Suppressor macrophage treated with lipopolysaccharide for 4 hours (primary cell): ENCODE data around the gene MAEL.
"Not testable (repeated sequence)": the region's sequence is repeated elsewhere in the genome, so short reads cannot be mapped to it uniquely, and the experiment has no call there.

ENCODE experiments used
- DNase-seq: peaks from one replicate; pipeline ENCODE4 v3.0.0-alpha.2; 2020

Gene MAEL

GRCh38 chr1:166978821-166979220, 10.3 kb upstream of the MAEL start:
- no peak for DNase-seq

DNA sequence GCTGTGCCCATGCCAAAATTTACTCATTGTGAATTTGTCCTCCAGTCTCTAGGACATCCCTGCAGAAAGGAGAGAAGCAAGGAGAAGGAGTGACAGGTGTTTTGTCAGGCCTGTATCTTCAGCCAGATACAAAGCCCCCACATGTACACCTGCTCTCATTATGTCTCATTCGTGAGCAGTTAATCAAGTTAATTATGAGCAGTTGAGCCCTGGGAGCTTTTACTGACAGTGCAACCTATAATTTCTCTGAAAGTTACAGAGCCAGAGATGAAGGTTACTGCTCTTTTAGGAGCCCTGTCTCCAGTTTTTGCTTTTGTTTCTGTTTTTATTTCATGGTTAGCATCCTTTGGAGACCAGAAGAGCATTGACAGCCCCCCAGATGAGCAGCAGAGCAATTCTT, 8.7 kb upstream of the MAEL start:
- no peak for DNase-seq

DNA sequence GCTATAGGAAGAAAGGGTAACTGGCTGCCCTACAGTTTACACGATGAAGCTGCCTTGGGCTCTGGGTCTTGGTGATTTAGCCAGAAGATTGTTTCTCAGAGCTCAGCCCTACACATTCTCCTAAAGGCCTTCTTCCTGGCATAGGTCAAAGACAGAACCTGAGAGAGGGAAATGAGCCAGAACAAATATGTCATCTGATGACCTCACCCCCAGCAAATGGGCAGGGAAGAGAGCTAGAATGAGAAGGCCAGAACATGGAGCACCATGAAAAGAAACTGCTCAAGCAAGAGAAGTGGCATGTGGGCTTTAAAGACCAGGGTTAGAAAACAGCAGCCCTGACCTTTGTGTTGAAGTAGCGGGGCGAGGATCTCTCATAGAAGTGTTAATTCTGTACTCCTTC, 8.3 kb upstream of the MAEL start:
- no peak for DNase-seq

GRCh38 chr1:166981589-166981988, 7.5 kb upstream of the MAEL start:
- no peak for DNase-seq

DNA sequence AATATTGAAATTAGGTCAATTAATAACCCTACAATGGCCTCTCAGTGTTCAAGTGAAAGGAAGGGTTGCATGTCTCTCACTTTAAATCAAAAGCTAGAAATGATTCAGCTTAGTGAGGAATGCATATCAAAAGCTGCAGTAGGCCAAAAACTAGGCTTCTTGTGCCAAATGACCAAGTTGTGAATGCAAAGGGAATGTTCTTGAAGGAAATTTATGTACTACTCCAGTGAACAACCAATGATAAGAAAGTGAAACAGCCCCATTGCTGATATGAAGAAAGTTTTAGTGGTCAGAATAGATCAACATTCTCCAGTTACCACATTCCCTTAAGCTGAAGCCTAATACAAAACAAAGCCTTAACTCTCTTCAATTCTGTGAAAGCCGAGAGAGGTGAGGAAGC, 10.0 kb downstream of the MAEL start:
- no peak for DNase-seq

- DNase-seq = no peak
Measured at GRCh38 chr1:166999500-167000055, 10.5 kb downstream of the MAEL start.

DNA sequence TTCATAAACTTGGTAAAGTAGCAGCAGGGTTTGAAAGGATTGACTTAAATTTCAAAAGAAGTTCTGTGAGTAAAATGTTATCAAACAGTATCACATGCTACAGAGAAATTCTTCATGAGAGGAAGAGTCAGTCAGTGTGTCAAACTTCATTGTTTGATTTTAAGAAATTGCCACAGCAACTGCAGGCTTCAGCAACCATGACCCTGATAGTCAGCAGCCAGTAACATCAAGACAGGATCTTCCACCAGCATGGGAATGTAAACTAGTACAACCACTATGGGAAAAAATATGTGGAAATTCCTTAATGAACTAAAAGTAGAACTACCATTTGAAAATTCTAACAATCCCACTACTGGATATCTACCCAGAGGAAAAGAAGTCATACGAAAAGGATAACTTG, 11.5 kb downstream of the MAEL start:
- no peak for DNase-seq

DNA sequence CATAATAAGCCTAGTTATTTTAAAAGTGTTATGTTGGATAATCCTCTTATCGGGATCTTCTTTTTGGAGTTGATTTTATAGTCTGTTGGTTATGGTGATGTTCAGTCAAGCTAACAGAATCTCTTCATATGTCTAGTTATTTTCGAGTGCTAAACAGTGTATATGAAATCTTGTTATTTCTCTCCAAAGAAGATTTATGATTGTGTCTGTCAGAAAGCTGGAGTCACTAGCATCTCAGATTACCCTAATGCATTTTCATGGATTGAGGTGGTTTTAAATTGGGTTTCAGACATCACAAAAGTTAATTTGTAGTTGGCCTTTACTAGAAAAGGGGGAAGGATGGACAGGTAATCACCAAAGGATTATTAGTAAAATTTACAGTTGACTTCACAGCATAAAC, 13.3 kb downstream of the MAEL start:
- DNase-seq = no peak

GRCh38 chr1:167003711-167004110, 14.6 kb downstream of the MAEL start:
- DNase-seq = no peak

DNA sequence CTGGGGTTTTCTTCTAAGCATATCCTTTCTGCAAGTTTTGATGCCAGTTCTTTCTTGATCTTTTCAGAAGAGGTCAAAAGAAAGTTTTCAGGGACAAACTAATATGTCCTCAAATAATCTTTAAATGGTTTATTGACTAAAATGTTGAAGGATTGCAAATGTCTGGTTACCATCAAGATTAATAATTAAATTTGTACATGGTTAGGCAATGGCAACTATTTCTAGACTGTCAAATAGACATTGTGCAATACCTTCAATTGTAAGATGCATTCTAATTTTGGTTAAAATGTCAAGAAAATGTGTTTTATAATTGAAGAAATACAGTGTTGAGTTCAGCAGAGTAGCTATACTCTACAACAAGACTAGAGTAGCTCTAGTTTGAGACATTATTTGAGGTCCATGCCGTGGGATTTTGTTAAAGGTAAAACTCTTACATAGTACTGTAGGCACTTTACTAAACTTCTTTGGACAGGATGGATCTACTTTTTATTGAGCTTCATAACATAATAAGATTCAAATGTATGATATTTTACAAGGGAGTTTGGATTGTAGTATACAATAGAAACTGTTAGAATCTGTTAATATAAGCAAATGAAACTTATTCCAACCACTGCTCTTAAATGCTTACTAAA, 22.6 kb downstream of the MAEL start:
- no peak for DNase-seq

DNA sequence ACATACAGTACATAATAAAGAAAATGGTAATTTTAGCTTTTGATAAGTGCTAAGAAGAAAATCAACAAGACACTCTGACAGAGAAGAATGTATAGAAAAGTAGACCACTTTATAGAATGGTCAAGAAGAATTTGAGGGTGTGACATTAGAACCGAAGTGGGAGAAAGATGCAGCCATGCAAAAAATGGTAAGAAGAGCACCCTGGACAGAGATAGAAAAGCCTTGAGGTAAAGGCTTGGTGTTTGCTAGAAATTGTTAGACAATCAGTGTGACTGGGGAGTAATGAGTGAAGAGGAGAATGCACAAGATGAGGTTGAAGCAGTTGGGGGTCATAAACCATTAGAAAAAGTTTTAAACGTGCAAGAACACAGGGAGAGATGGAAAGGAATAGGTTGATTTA, 23.5 kb downstream of the MAEL start:
- DNase-seq = no peak

DNA sequence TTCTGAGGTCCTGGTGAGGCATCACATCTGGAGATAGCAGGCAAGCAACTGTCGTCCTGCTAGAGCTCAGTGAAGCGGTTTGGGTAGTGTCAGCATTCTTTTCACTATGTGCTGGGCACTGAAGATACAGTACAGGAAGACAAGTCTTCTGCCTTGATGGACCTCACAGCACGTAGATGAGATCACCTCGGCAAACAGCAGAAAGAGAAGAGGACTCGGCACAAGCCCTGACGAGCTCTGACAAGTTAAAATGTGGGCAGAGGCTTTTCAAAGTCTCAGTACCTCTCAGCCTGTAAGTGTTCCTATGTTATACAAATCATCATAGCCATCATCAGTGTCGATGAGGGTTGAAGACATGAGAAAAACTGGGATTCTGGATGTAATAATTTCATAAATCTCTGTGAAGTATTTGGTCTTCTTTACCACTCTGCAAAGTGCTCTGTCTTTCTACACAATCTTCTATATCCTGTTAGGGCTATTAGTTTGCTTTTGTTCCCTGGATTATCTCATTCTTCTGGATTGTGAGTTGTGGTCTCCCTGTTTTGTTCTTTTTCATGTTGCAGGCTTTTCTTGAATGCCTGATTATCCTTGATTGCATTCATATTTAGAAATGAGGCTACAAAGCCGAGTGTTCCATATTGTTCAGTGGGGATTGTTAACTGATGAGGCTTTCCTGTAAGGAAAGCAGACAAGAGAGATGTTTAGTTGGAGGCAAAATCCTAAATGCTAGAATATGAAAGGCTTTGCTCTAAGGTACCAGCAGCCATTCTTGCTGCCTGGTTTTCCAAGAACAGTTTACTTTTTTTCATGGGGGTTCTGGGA, 24.2 kb downstream of the MAEL start:
- no peak for DNase-seq

GRCh38 chr1:167016100-167016750, 27.1 kb downstream of the MAEL start:
- peak; percentile 16 for DNase-seq

- no peak for DNase-seq
Measured at GRCh38 chr1:167022384-167022783, 33.3 kb downstream of the MAEL start.

DNA sequence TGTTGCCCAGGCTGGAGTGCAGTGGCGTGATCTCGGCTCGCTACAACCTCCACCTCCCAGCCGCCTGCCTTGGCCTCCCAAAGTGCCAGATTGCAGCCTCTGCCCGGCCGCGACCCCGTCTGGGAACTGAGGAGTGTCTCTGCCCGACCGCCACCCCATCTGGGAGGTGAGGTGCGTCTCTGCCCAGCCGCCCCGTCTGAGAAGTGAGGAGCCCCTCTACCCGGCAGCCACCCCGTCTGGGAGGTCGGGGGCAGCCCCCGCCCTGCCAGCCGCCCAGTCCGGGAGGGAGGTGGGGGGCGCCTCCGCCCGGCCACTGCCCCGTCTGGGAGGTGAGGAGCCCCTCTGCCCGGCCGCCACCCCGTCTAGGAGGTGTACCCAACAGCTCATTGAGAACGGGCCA, 40.5 kb downstream of the MAEL start:
- not testable (repeated sequence) for DNase-seq

DNA sequence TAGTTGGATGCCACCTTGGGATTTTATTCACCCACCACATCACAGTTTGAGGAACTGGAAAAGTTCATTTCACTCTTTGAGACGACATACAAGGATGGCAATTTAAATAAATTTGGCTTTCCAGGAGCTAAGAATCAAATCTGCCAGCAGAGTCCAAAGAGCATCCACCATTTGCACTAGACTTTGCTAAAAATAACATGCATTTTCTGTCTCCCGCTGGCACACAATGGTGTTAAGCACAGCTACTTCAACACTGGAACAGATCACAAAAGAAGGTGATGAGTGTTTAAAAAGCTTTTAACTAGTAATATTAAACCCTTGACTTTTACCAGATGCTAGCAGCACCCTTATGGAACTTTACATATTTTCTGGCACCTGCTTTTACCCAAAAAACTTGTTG, 44.6 kb downstream of the MAEL start:
- DNase-seq = no peak

DNA sequence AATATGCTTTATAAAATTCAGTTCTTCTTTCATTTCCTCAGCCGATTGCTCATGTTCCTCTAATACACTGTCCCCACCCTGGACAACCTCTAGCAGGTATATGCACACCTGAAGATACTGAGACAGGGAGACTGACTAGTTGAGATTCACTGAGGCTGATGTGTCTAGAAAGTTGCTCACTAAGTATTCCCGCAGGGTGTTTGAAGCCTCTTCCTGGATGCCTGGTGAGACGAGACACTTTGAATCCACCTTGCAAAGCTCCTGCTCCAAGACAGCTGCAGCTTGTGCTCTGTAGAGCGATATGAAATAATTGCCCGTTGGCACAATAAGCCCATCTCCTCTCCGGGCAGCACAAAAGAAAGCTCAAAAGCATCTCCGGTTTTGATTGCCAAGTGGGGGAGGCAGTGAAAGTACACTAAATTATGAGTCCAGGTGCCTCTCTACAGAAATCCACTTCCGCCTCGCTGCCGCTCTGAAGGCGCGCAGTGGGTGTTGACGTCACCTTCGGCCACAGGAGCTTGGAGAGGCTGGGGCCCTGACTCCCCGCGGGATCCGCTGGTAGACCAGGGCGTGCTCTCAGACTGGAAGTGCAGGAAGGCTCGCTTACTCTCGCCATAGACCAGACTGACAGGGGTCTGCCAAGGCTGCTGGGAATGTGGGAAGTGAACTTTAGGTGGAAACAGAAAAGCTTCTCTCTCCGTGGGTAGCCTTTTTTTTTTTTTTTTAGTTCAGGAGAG, 54.8 kb downstream of the MAEL start:
- peak; percentile 38 for DNase-seq

- DNase-seq = no peak
Measured at GRCh38 chr1:167051907-167052306, 62.8 kb downstream of the MAEL start.

- DNase-seq = no peak
Measured at GRCh38 chr1:167052389-167052788, 63.3 kb downstream of the MAEL start.

DNA sequence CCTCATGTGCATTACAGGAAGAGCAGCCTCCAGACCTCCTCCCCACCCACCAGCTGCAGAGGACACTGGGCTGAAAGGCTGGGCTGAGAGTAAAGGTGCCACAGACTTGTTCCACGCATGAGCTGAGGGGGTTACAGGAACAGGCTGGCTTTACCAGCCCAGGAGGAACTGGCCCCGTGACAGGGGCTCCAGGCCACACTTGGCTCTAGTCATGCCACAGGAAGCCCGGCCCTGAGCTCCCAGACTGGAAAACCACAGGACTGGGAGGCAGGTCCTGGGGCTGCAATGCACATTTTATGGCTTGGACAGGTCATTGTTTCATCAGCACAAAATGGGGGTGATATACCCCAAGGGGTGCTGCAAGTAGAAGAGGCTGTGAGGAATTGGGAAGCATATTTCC, 65.5 kb downstream of the MAEL start:
- DNase-seq = no peak

GRCh38 chr1:167054946-167055630, 66.0 kb downstream of the MAEL start:
- no peak for DNase-seq

DNA sequence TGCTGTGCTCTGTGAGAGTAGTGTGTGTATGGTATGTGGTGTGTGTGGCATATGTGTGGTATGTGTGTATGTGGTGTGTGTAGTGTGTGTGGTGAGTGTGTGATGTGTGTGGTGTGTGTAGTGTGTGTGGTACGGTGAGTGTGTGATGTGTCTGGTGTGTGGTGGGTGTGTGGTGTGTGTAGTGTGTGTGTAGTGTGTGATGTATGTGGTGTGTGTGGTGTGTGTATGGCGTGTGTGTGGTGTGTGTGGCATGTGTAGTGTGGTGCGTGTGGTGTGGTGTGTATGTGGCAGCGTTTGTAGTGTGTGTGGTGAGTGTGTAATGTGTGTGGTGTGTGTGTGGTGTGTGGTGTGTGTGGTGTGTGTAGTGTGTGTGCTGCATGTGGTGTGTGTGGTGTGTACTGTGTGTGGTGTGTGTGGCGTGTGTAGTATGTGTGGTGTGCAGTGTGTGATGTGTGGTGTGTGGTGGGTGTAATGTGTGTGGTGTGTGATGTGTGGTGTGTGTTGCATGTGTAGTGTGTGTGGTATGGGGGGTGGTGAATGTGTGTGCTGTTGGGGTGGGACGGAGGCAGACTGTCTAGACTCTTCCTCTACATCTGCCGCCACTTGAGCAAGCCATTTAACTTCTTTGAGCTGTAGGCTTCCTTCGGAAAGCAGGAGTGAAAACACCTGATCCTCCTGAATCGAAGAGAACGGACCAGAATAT, 67.6 kb downstream of the MAEL start:
- no peak for DNase-seq
